T-cell (primary cell): ENCODE results near the gene FMO2. TPM values are rescaled to one million over a fixed set of nuclear protein-coding genes. Genes with fewer than 3 reads are reported as not detected.

Experiments used
- ATAC-seq, 4 experiments: fragments of 200-7000 bp in 3 of 4; fragments of 150-1000 bp in 1 of 4; cut with Tn5 transposase; replicated peaks in 1 of 4; 1 replicate in 3 of 4; 2 replicates in 1 of 4; pipeline ENCODE4 v1.10.0; 2021; ENCODE audit warnings: moderate library complexity in 3 of 4, mild to moderate bottlenecking in 2 of 4, moderate number of reproducible peaks in 1 of 4
- CTCF ChIA-PET, 2 donors: fragments of 300-600 bp; sonication (Branson Sonifier 250); formaldehyde crosslinking; loops; one replicate each; lab custom pipeline; 2022; ENCODE audit warnings: antibody characterized with exemption in 2 of 2; lab: Charles Lee
- POLR2A ChIA-PET, 2 donors: fragments of 300-600 bp; sonication (Branson Sonifier 250); formaldehyde crosslinking; loops; one replicate each; lab custom pipeline; 2022; ENCODE audit warnings: antibody characterized with exemption in 2 of 2; lab: Charles Lee
- DNase-seq, 35 experiments: peaks; one replicate each; pipeline versions ENCODE4 v3.0.0 to v3.0.0-alpha.2; 2013 to 2023
- H3K27ac ChIP-seq: one replicate; pipeline ENCODE4 v1.5.1; 2013; ENCODE audit warnings: low read length
- H3K27me3 ChIP-seq, 2 experiments: replicated peaks in 1 of 2; 1 replicate in 1 of 2; 2 replicates in 1 of 2; pipeline versions ENCODE4 v1.6.1 to v1.7.0; 2013; ENCODE audit warnings: low read length in 1 of 2, mixed read lengths in 1 of 2; ENCODE audit not compliant: control insufficient read depth in 2 of 2, insufficient read depth in 2 of 2; ENCODE audit errors: extremely low read depth in 1 of 2
- H3K36me3 ChIP-seq, 2 donors: 1 replicate in 1 of 2; 2 replicates in 1 of 2; pipeline versions ENCODE4 v1.6.1 to v1.7.0; 2013; ENCODE audit warnings: low read length in 1 of 2; ENCODE audit not compliant: control insufficient read depth in 2 of 2, insufficient read depth in 1 of 2; ENCODE audit errors: extremely low read depth in 1 of 2
- H3K4me1 ChIP-seq, 2 experiments: 1 replicate in 1 of 2; 2 replicates in 1 of 2; pipeline versions ENCODE4 v1.6.1 to v1.7.0; 2013; ENCODE audit warnings: low read length in 2 of 2, mixed read lengths in 1 of 2; ENCODE audit not compliant: insufficient read depth in 2 of 2, control insufficient read depth in 1 of 2; ENCODE audit errors: extremely low read depth in 1 of 2
- H3K4me3 ChIP-seq, 2 donors: 1 replicate in 1 of 2; 2 replicates in 1 of 2; pipeline versions ENCODE4 v1.5.1 to v1.7.0; 2013; ENCODE audit warnings: mild to moderate bottlenecking in 2 of 2, low read length in 1 of 2, moderate library complexity in 1 of 2; ENCODE audit not compliant: control insufficient read depth in 1 of 2; ENCODE audit errors: extremely low read depth in 1 of 2
- H3K9me3 ChIP-seq: 2 replicates; pipeline ENCODE4 v1.7.0; 2013
- H3K27ac Mint-ChIP-seq, 2 donors: one replicate each; pipeline ENCODE4 v1.8.0; 2020 to 2021; ENCODE audit warnings: mild to moderate bottlenecking in 2 of 2, mixed read lengths in 2 of 2
- H3K27me3 Mint-ChIP-seq, 2 donors: one replicate each; pipeline ENCODE4 v1.8.0; 2021 to 2022; ENCODE audit warnings: mixed read lengths in 2 of 2
- H3K36me3 Mint-ChIP-seq: one replicate; pipeline ENCODE4 v1.8.0; 2021; ENCODE audit warnings: mixed read lengths
- H3K4me1 Mint-ChIP-seq, 3 donors: one replicate each; pipeline ENCODE4 v1.8.0; 2020 to 2022; ENCODE audit warnings: mixed read lengths in 3 of 3, mild to moderate bottlenecking in 1 of 3
- H3K4me3 Mint-ChIP-seq, 3 donors: one replicate each; pipeline ENCODE4 v1.8.0; 2020 to 2022; ENCODE audit warnings: mild to moderate bottlenecking in 3 of 3, mixed read lengths in 3 of 3, moderate library complexity in 3 of 3
- H3K9me3 Mint-ChIP-seq, 3 donors: one replicate each; pipeline ENCODE4 v1.8.0; 2020 to 2022; ENCODE audit warnings: mixed read lengths in 3 of 3
- WGBS: methylation state at CpG from one replicate; pipeline ENCODE4 v1.1.5; 2013; ENCODE audit warnings: missing lambda C conversion rate; ENCODE audit not compliant: insufficient coverage; 5-methylcytosine and 5-hydroxymethylcytosine counted together
- total RNA-seq, 35 experiments: library from RNA in 6 of 35; stranded (reverse) in 6 of 35; fragments of 120-200 nt in 1 of 35; gene quantifications; one replicate each; pipeline versions ENCODE4 v1.2.1 to v1.2.4 and lab custom pipeline; 2013 to 2026

The FMO2 gene
- total RNA-seq, 5 donors from 2014 or later (not counting 1 experiment from before 2014, with no cell fraction given): 0.38 to 0.82 (median 0.70) TPM; not detected in 2

- ATAC-seq (no peak), DNase-seq (no peak)
- H3K27me3 Mint-ChIP-seq: peaks cover 3 to 5% of the 10 kb centered on the region in 2 donors
These were observed 28.7 kb downstream of the FMO2 start for GRCh38 chr1:171213559-171214454.

DNA sequence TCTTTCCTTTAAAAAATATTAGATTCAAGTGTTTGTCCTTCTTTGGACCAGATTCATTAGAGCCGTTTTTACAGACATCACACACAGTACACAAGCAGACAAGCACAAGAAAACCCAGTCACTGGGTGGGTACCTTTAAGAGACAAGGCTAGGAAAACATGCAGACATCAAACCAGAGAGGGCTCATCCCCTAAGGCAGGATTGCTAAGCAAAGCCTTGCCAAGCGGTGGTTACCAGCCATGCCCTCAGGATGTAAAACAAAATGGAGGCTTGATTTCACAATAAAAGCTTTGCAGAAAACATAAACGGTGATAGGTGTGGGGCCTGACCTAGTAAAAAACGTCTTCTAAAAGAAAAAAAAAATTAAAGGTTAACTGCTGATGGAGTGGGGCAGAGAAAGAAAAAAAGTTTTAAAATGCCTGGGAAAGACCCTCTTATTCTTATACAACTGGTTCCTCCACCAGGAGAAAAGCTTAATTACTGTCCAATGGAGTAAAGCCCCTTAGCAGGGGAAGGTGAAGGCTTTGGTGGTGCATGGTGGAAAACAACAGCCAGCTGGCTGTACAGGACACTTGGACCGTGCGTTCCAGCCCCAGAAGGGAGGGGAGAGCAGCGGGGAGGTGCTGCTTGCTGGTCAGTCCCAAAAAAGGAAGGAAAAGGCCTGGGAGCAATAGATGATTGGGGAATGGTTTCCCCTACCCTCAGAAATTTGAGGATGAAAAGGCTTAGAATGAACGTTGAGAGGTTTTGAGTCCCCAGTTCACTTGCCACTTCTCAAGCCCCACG is 32.8 kb downstream of the FMO2 start:
- Mint-ChIP-seq H3K27me3 (peaks cover 5 to 13% of the 10 kb centered on the region in 2 donors), H3K4me3 (no peak overlapping the region)
- H3K9me3 ChIP-seq: no peaks in the 10 kb centered on the region

More at GRCh38 chr1:171213559-171214454, 28.7 kb downstream of the FMO2 start:
- H3K36me3 Mint-ChIP-seq: no peaks in the 10 kb centered on the region
- H3K9me3 ChIP-seq: no peaks in the 10 kb centered on the region
- 85% methylated on average over 7 of the region's 12 CpGs for WGBS
- no peak overlapping the region for H3K27ac Mint-ChIP-seq
- ChIA-PET CTCF (no interaction called here), POLR2A (no interaction called here)
- H3K4me1 Mint-ChIP-seq: no peaks in the 10 kb centered on the region
- no peaks in the 10 kb centered on the region for H3K9me3 Mint-ChIP-seq
- H3K4me3 ChIP-seq: no peak overlapping the region
- no peak overlapping the region for H3K4me3 Mint-ChIP-seq
- no peaks in the 10 kb centered on the region for H3K36me3 ChIP-seq
- peaks cover 0 to 3% of the 10 kb centered on the region in 2 experiments for H3K27me3 ChIP-seq
- H3K27ac ChIP-seq: no peak overlapping the region
- no peaks in the 10 kb centered on the region for H3K4me1 ChIP-seq

DNA sequence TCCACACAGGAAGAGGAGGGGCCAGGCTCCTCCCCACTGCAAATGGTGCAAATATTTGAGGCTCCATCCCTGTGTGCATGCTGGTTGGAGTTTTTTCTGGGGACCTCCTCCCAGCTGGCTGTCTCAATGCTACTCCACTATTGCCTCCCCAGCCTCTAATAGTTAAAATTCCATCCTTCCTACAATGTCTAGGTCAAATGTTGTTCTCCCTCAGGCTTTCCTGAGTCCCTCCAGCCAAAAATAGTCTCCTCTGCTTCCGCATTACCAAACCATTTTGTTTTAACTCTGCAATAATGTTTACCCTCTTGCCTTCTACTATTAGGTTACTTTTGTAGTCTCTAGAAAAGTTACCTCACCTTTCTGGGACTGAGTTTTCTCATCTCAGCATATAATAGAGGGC is 33.6 kb downstream of the FMO2 start:
- Histone ChIP-seq H3K36me3 (no peaks in the 10 kb centered on the region), H3K4me1 (no peaks in the 10 kb centered on the region), H3K27me3 (peaks cover 0 to 3% of the 10 kb centered on the region in 2 experiments), H3K27ac (no peak overlapping the region), H3K4me3 (no peak overlapping the region), H3K9me3 (no peaks in the 10 kb centered on the region)
- Mint-ChIP-seq H3K36me3 (no peaks in the 10 kb centered on the region), H3K27ac (no peak overlapping the region), H3K4me1 (no peaks in the 10 kb centered on the region), H3K9me3 (no peaks in the 10 kb centered on the region), H3K4me3 (no peak overlapping the region), H3K27me3 (peaks cover 5 to 13% of the 10 kb centered on the region in 2 donors)
- ChIA-PET CTCF (no interaction called here), POLR2A (no interaction called here)
- ATAC-seq (no peak), DNase-seq (no peak)
- WGBS: no CpG with 5 or more reads among the region's 1 CpG

More for the DNA sequence above, 32.8 kb downstream of the FMO2 start:
- no peak overlapping the region for H3K27ac ChIP-seq
- Mint-ChIP-seq H3K9me3 (no peaks in the 10 kb centered on the region), H3K27ac (no peak overlapping the region), H3K4me1 (no peaks in the 10 kb centered on the region), H3K36me3 (no peaks in the 10 kb centered on the region)
- ATAC-seq (no peak), DNase-seq (no peak)
- H3K4me1 ChIP-seq: no peaks in the 10 kb centered on the region
- CTCF ChIA-PET: no interaction called here
- no peak overlapping the region for H3K4me3 ChIP-seq
- WGBS: 70% methylated on average over 5 of the region's 9 CpGs
- POLR2A ChIA-PET: no interaction called here
- peaks cover 0 to 3% of the 10 kb centered on the region in 2 experiments for H3K27me3 ChIP-seq
- no peaks in the 10 kb centered on the region for H3K36me3 ChIP-seq

DNA sequence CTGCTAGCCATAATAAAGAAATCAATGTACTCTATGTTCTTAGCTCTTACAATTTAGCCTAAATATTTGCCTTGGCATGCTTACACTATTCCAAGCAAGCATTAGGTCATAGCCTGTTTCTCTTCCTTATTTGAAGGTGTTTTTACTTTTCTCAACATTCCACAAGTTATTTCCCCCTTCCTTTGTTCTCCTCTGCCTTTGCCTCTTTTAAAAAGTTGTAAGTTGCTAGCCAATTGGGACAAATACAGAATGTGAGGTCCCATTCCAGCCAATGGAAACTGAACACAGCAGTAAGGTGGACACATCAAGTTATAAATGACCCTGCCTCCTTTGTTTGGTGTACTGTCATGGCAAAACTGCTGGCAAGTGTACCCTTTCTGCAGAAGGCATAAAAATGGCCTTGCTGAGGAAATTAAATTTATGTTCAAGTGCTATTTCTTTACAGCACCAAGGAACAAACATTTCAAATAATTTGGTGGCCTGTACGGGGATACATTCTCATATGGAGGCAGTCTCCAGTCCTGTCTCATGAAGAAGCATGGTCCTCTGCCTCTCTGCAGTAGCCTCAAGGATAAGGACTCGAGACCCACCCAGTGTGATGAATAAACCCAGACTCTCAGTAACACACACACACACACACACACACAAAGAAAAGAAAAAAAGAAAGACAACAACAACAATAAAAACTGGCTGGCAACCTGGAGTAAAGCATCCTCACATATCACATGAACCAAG is 34.4 kb downstream of the FMO2 start:
- Histone ChIP-seq H3K9me3 (no peaks in the 10 kb centered on the region), H3K4me3 (no peak overlapping the region), H3K36me3 (no peaks in the 10 kb centered on the region), H3K27ac (no peak overlapping the region), H3K4me1 (no peaks in the 10 kb centered on the region), H3K27me3 (peaks cover 0 to 3% of the 10 kb centered on the region in 2 experiments)
- peaks cover 3 to 13% of the 10 kb centered on the region in 2 donors for H3K27me3 Mint-ChIP-seq
- POLR2A ChIA-PET: no interaction called here
- no peaks in the 10 kb centered on the region for H3K4me1 Mint-ChIP-seq
- ATAC-seq: no peak
- CTCF ChIA-PET: no interaction called here
- H3K27ac Mint-ChIP-seq: no peak overlapping the region
- H3K9me3 Mint-ChIP-seq: no peaks in the 10 kb centered on the region
- DNase-seq: no peak
- 100% methylated on average over 1 of the region's 2 CpGs for whole genome bisulfite sequencing
- no peak overlapping the region for H3K4me3 Mint-ChIP-seq
- H3K36me3 Mint-ChIP-seq: no peaks in the 10 kb centered on the region

- Mint-ChIP-seq H3K27ac (no peak overlapping the region), H3K27me3 (peaks cover 3 to 13% of the 10 kb centered on the region in 2 donors), H3K4me3 (no peak overlapping the region), H3K4me1 (no peaks in the 10 kb centered on the region), H3K36me3 (no peaks in the 10 kb centered on the region), H3K9me3 (no peaks in the 10 kb centered on the region)
- ATAC-seq (no peak), DNase-seq (no peak)
- Histone ChIP-seq H3K4me1 (no peaks in the 10 kb centered on the region), H3K4me3 (no peak overlapping the region), H3K27me3 (peaks cover 0 to 3% of the 10 kb centered on the region in 2 experiments), H3K9me3 (no peaks in the 10 kb centered on the region), H3K27ac (no peak overlapping the region), H3K36me3 (no peaks in the 10 kb centered on the region)
- no CpG with 5 or more reads among the region's 2 CpGs for WGBS
- ChIA-PET CTCF (no interaction called here), POLR2A (no interaction called here)
These were observed 35.0 kb downstream of the FMO2 start for GRCh38 chr1:171220081-171220420.

DNA sequence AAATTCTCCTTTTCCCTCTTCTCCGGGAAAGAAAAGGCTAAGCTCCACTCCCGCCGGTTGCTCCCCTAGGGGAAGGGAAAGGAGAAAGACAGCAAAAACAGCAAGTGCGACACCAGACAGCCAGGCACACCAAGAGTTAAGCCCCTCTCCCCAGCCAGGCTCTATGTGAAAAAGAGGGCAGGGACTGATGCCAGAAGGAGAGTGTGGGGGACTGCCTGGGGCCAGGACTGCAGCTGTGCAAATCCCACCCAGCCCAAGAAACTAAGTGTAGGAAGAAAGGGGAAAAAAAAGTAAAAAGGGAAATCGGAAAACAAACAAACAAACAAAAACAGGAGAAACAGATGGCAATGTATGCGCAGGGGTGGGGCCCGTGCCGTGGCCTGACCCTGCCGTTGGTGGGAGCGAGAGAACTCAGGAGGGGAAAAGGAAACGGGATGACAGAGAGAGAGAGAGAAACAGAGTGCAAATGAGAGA is 35.5 kb downstream of the FMO2 start:
- no peaks in the 10 kb centered on the region for H3K9me3 ChIP-seq
- ChIA-PET POLR2A (no interaction called here), CTCF (no interaction called here)
- no peaks in the 10 kb centered on the region for H3K4me1 Mint-ChIP-seq
- peaks cover 3 to 13% of the 10 kb centered on the region in 2 donors for H3K27me3 Mint-ChIP-seq
- H3K4me3 ChIP-seq: no peak overlapping the region
- 82% methylated on average over 7 of the region's 11 CpGs for WGBS
- H3K27me3 ChIP-seq: peaks cover 0 to 3% of the 10 kb centered on the region in 2 experiments
- H3K4me3 Mint-ChIP-seq: no peak overlapping the region
- H3K27ac Mint-ChIP-seq: no peak overlapping the region
- DNase-seq (no peak), ATAC-seq (no peak)
- H3K36me3 Mint-ChIP-seq: no peaks in the 10 kb centered on the region
- H3K36me3 ChIP-seq: no peaks in the 10 kb centered on the region
- H3K27ac ChIP-seq: no peak overlapping the region
- H3K9me3 Mint-ChIP-seq: no peaks in the 10 kb centered on the region
- no peaks in the 10 kb centered on the region for H3K4me1 ChIP-seq
